ENCODE results near the gene CD74.

DNA sequence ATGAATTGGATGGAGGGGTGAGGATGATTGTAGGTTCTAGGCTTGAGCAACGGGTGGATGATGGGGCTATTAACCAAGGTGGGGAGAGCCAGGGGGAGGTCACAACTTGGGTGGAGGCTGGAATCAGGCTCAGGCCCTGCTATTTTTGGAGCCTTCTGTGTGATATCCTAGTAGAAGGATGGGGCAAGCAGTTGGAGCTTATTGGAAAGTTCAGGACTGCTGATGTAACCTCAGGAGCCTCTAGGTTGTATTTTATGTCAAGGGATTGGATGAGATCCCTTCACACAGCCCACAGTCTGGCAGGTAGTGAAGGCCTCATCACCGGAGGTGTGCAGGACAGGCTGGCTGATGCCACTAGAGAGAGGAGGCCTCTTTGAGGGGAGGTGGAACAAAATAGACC is 48.1 kb upstream of the CD74 start:
- TF ChIP-seq, protein P1, sequence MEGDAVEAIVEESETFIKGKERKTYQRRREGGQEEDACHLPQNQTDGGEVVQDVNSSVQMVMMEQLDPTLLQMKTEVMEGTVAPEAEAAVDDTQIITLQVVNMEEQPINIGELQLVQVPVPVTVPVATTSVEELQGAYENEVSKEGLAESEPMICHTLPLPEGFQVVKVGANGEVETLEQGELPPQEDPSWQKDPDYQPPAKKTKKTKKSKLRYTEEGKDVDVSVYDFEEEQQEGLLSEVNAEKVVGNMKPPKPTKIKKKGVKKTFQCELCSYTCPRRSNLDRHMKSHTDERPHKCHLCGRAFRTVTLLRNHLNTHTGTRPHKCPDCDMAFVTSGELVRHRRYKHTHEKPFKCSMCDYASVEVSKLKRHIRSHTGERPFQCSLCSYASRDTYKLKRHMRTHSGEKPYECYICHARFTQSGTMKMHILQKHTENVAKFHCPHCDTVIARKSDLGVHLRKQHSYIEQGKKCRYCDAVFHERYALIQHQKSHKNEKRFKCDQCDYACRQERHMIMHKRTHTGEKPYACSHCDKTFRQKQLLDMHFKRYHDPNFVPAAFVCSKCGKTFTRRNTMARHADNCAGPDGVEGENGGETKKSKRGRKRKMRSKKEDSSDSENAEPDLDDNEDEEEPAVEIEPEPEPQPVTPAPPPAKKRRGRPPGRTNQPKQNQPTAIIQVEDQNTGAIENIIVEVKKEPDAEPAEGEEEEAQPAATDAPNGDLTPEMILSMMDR (IDR thresholded peaks at IDR 0.05), result no peak
- TF ChIP-seq, protein P2, sequence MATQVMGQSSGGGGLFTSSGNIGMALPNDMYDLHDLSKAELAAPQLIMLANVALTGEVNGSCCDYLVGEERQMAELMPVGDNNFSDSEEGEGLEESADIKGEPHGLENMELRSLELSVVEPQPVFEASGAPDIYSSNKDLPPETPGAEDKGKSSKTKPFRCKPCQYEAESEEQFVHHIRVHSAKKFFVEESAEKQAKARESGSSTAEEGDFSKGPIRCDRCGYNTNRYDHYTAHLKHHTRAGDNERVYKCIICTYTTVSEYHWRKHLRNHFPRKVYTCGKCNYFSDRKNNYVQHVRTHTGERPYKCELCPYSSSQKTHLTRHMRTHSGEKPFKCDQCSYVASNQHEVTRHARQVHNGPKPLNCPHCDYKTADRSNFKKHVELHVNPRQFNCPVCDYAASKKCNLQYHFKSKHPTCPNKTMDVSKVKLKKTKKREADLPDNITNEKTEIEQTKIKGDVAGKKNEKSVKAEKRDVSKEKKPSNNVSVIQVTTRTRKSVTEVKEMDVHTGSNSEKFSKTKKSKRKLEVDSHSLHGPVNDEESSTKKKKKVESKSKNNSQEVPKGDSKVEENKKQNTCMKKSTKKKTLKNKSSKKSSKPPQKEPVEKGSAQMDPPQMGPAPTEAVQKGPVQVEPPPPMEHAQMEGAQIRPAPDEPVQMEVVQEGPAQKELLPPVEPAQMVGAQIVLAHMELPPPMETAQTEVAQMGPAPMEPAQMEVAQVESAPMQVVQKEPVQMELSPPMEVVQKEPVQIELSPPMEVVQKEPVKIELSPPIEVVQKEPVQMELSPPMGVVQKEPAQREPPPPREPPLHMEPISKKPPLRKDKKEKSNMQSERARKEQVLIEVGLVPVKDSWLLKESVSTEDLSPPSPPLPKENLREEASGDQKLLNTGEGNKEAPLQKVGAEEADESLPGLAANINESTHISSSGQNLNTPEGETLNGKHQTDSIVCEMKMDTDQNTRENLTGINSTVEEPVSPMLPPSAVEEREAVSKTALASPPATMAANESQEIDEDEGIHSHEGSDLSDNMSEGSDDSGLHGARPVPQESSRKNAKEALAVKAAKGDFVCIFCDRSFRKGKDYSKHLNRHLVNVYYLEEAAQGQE (IDR thresholded peaks at IDR 0.05; ENCODE audit: insufficient read depth in 1 of 2, low read depth in 2 of 2, low read length in 1 of 2), result no peak
- TF ChIP-seq POLR2AphosphoS5 (IDR thresholded peaks at IDR 0.05; ENCODE audit: low read depth, low read length) (no peak), SIN3A (IDR thresholded peaks at IDR 0.05; ENCODE audit: borderline replicate concordance, insufficient read depth, low read depth, low read length) (no peak)
